ENCODE data around the gene MTMR2.
A peak's percentile ranks its signal among the peaks of the same experiment; 100 is the strongest.

The MTMR2 gene

GRCh38 chr11:95923728-95924413, at the start of gene MTMR2:
TSS of gene MTMR2 (minus strand) at chr11:95924107. CDS start at chr11:95923954, 153 bp downstream.
- in situ Hi-C loops (cut with MboI; ENCODE audit: low pct_unique_long_range_greater_than_20kb, low sequenced_read_pairs): no loop called here
- peak; percentile 63 for DNase-seq

- no peak for DNase-seq
- in situ Hi-C loops (cut with MboI; ENCODE audit: low pct_unique_long_range_greater_than_20kb, low sequenced_read_pairs): no loop called here
Measured at GRCh38 chr11:95972060-95972459, 48.2 kb upstream of the MTMR2 start.

- peak; percentile 7 for DNase-seq
- in situ Hi-C loops (cut with MboI; ENCODE audit: low pct_unique_long_range_greater_than_20kb, low sequenced_read_pairs): no loop called here
Measured at GRCh38 chr11:95968585-95968984, 44.7 kb upstream of the MTMR2 start.

- no peak for DNase-seq
- in situ Hi-C loops (cut with MboI; ENCODE audit: low pct_unique_long_range_greater_than_20kb, low sequenced_read_pairs): no loop called here
Measured at GRCh38 chr11:95964281-95964680, 40.4 kb upstream of the MTMR2 start.

- in situ Hi-C loops (cut with MboI; ENCODE audit: low pct_unique_long_range_greater_than_20kb, low sequenced_read_pairs): no loop called here
- DNase-seq: no peak
Measured at GRCh38 chr11:95961758-95962157, 37.9 kb upstream of the MTMR2 start.

GRCh38 chr11:95950905-95951304, 27.0 kb upstream of the MTMR2 start:
- in situ Hi-C loops (cut with MboI; ENCODE audit: low pct_unique_long_range_greater_than_20kb, low sequenced_read_pairs): no loop called here
- no peak for DNase-seq

- no peak for DNase-seq
- in situ Hi-C loops (cut with MboI; ENCODE audit: low pct_unique_long_range_greater_than_20kb, low sequenced_read_pairs): no loop called here
Measured at GRCh38 chr11:95948637-95949036, 24.7 kb upstream of the MTMR2 start.

- in situ Hi-C loops (cut with MboI; ENCODE audit: low pct_unique_long_range_greater_than_20kb, low sequenced_read_pairs): no loop called here
- no peak for DNase-seq
Measured at GRCh38 chr11:95944623-95945022, 20.7 kb upstream of the MTMR2 start.

GRCh38 chr11:95943546-95943945, 19.6 kb upstream of the MTMR2 start:
- DNase-seq: no peak
- in situ Hi-C loops (cut with MboI; ENCODE audit: low pct_unique_long_range_greater_than_20kb, low sequenced_read_pairs): no loop called here

GRCh38 chr11:95939091-95939490, 15.2 kb upstream of the MTMR2 start:
- in situ Hi-C loops (cut with MboI; ENCODE audit: low pct_unique_long_range_greater_than_20kb, low sequenced_read_pairs): no loop called here
- DNase-seq: no peak

GRCh38 chr11:95937358-95937757, 13.5 kb upstream of the MTMR2 start:
- DNase-seq: no peak

GRCh38 chr11:95933594-95933993, 9.7 kb upstream of the MTMR2 start:
- no peak for DNase-seq
- in situ Hi-C loops (cut with MboI; ENCODE audit: low pct_unique_long_range_greater_than_20kb, low sequenced_read_pairs): no loop called here

More at GRCh38 chr11:95937358-95937757, 13.5 kb upstream of the MTMR2 start:
- in situ Hi-C loops (cut with MboI; ENCODE audit: low pct_unique_long_range_greater_than_20kb, low sequenced_read_pairs): no loop called here

- DNase-seq: no peak
- in situ Hi-C loops (cut with MboI; ENCODE audit: low pct_unique_long_range_greater_than_20kb, low sequenced_read_pairs): no loop called here
Measured at GRCh38 chr11:95931916-95932315, 8.0 kb upstream of the MTMR2 start.

- in situ Hi-C loops (cut with MboI; ENCODE audit: low pct_unique_long_range_greater_than_20kb, low sequenced_read_pairs): no loop called here
- no peak for DNase-seq
Measured at GRCh38 chr11:95930948-95931347, 7.0 kb upstream of the MTMR2 start.

GRCh38 chr11:95926726-95927125, 2.8 kb upstream of the MTMR2 start:
- in situ Hi-C loops (cut with MboI; ENCODE audit: low pct_unique_long_range_greater_than_20kb, low sequenced_read_pairs): no loop called here
- no peak for DNase-seq

- peak; percentile 24 for DNase-seq
Measured at GRCh38 chr11:95925011-95925410, 1.1 kb upstream of the MTMR2 start.

GRCh38 chr11:95924414-95924760, 480 bp upstream of the MTMR2 start:
- no peak for DNase-seq
- in situ Hi-C loops (cut with MboI; ENCODE audit: low pct_unique_long_range_greater_than_20kb, low sequenced_read_pairs): no loop called here

More at GRCh38 chr11:95925011-95925410, 1.1 kb upstream of the MTMR2 start:
- in situ Hi-C loops (cut with MboI; ENCODE audit: low pct_unique_long_range_greater_than_20kb, low sequenced_read_pairs): no loop called here

GRCh38 chr11:95923439-95923727, 524 bp downstream of the MTMR2 start:
- DNase-seq: no peak
- in situ Hi-C loops (cut with MboI; ENCODE audit: low pct_unique_long_range_greater_than_20kb, low sequenced_read_pairs): no loop called here

GRCh38 chr11:95922536-95923438, 1.1 kb downstream of the MTMR2 start:
- DNase-seq: peak; percentile 36
- in situ Hi-C loops (cut with MboI; ENCODE audit: low pct_unique_long_range_greater_than_20kb, low sequenced_read_pairs): no loop called here

- DNase-seq: peak; percentile 40
- in situ Hi-C loops (cut with MboI; ENCODE audit: low pct_unique_long_range_greater_than_20kb, low sequenced_read_pairs): no loop called here
Measured at GRCh38 chr11:95922099-95922498, 1.8 kb downstream of the MTMR2 start.
